ENCODE measurements around the gene SLC38A9. TPM values are rescaled to one million over a fixed set of nuclear protein-coding genes. Genes with fewer than 3 reads are reported as not detected.

Gene SLC38A9
- total RNA-seq, 4 donors from 2014 or later = 8.5 to 21.3 (median 16.7) TPM

- 63 to 66% methylated on average over 1 of the region's 1 CpG for WGBS, 2 donors
- intact Hi-C loops (cut with DNase I; ENCODE audit: low total_unique reads) = no loop called here
- no peak overlapping the region for H3K4me3 ChIP-seq (ENCODE audit: low read depth, poor library complexity, severe bottlenecking)
- DNase-seq (ENCODE audit: low spot score in 2 of 2) = peak in 1 of 2 donors; percentile 31
- TF ChIP-seq POLR2A (IDR thresholded peaks at IDR 0.05) (no peak), CTCF (IDR thresholded peaks at IDR 0.05) (no peak)
Observed at GRCh38 chr5:55634209-55634805, 77.8 kb downstream of the SLC38A9 start.

GRCh38 chr5:55633574-55634208 is 78.4 kb downstream of the SLC38A9 start:
- WGBS, 2 donors = 61 to 63% methylated on average over 4 of the region's 4 CpGs
- no peak for DNase-seq (ENCODE audit: low spot score in 2 of 2)
- intact Hi-C loops (cut with DNase I; ENCODE audit: low total_unique reads) = no loop called here
- no peak overlapping the region for H3K4me3 ChIP-seq (ENCODE audit: low read depth, poor library complexity, severe bottlenecking)
- no peak for TF ChIP-seq POLR2A (IDR thresholded peaks at IDR 0.05)
- no peak for TF ChIP-seq CTCF (IDR thresholded peaks at IDR 0.05)

GRCh38 chr5:55629815-55630214 is 82.3 kb downstream of the SLC38A9 start:
- TF ChIP-seq CTCF (IDR thresholded peaks at IDR 0.05) = no peak
- TF ChIP-seq POLR2A (IDR thresholded peaks at IDR 0.05) = no peak
- DNase-seq (ENCODE audit: low spot score in 2 of 2) = no peak
- no peak overlapping the region for H3K4me3 ChIP-seq (ENCODE audit: low read depth, poor library complexity, severe bottlenecking)
- intact Hi-C loops (cut with DNase I; ENCODE audit: low total_unique reads) = no loop called here
- 79 to 81% methylated on average over 5 of the region's 5 CpGs for WGBS, 2 donors

GRCh38 chr5:55626790-55627189 is 85.3 kb downstream of the SLC38A9 start:
- intact Hi-C loops (cut with DNase I; ENCODE audit: low total_unique reads) = no loop called here
- WGBS, 2 donors = 51 to 57% methylated on average over 3 of the region's 3 CpGs
- no peak overlapping the region for H3K4me3 ChIP-seq (ENCODE audit: low read depth, poor library complexity, severe bottlenecking)
- DNase-seq (ENCODE audit: low spot score in 2 of 2) = no peak
- TF ChIP-seq CTCF (IDR thresholded peaks at IDR 0.05) = no peak
- TF ChIP-seq POLR2A (IDR thresholded peaks at IDR 0.05) = no peak

- no peak overlapping the region for H3K4me3 ChIP-seq (ENCODE audit: low read depth, poor library complexity, severe bottlenecking)
- TF ChIP-seq CTCF (IDR thresholded peaks at IDR 0.05) (no peak), POLR2A (IDR thresholded peaks at IDR 0.05) (no peak)
- intact Hi-C loops (cut with DNase I; ENCODE audit: low total_unique reads) = no loop called here
- no peak for DNase-seq (ENCODE audit: low spot score in 2 of 2)
Observed at GRCh38 chr5:55625913-55626312, 86.2 kb downstream of the SLC38A9 start.

GRCh38 chr5:55625589-55625909 is 86.6 kb downstream of the SLC38A9 start:
- TF ChIP-seq POLR2A (IDR thresholded peaks at IDR 0.05) (no peak), CTCF (IDR thresholded peaks at IDR 0.05) (no peak)

More at GRCh38 chr5:55625589-55625909, 86.6 kb downstream of the SLC38A9 start:
- intact Hi-C loops (cut with DNase I; ENCODE audit: low total_unique reads) = no loop called here
- DNase-seq (ENCODE audit: low spot score in 2 of 2) = no peak
- 90 to 94% methylated on average over 4 of the region's 4 CpGs for WGBS, 2 donors
- H3K4me3 ChIP-seq (ENCODE audit: low read depth, poor library complexity, severe bottlenecking) = no peak overlapping the region

Measured in lower leg skin (tissue), 4 donors.